GM18861 (cell line): ENCODE data around the gene VIT.
A peak's percentile ranks its signal among the peaks of the same experiment; 100 is the strongest.

Source experiments
- ATAC-seq: cut with Tn5 transposase; IDR thresholded peaks from one replicate; pipeline ENCODE4 v1.9.1; 2021; ENCODE audit not compliant: unreplicated experiment

VIT gene

DNA sequence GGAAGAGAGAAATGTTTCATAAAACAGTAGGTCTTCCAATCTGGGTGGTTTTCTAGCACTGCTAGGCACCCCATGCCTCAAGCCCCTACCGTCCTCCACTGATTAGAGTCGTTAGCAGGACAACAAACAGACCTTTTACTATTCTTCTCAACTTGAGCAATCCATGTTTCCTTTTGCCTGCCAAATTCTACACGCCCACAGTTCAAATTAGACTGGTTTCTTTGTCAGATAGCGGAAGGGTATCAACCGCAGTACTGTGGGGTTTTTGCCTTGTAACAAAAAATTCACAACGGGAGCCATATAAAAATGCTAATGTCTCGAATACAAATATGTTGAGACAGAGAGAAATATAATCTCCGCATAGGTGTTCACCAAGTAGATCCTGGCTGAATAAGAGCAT is 59.9 kb downstream of the VIT start:
- ATAC-seq: no peak

DNA sequence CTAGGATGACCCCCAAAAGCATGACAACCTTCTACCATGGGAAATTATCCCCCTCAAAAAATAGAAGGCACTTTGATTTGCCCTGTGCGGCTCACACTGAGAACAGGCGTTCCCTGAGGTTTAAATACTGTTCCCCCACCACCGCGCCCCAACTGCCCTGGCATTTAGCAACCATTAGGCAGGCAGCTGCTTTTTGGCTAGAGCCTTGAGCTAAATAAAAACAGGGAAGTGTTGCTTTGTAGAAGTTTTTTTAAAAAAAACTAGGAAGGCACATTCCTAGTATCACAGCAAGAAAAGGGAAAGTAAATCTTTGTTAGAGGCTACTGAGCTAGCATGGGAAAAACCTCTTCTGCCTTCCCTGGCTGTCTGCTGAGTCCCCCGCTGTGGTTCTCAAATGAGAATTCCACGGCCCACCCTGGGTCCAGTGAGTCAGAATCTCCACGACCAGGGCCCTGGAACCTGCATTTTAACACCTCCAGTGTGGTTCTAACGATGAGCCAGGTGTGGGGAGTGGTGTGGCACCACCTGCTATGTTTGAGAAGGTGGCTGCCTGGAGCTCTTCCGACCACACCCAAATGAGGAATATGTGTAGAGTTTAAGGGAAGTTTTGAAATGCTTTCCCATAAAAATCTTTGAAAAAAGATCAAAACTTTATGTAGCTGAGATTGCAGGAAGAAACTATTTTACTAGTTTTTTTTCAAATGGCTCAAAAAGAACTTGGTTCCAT is 66.4 kb downstream of the VIT start:
- ATAC-seq: no peak

DNA sequence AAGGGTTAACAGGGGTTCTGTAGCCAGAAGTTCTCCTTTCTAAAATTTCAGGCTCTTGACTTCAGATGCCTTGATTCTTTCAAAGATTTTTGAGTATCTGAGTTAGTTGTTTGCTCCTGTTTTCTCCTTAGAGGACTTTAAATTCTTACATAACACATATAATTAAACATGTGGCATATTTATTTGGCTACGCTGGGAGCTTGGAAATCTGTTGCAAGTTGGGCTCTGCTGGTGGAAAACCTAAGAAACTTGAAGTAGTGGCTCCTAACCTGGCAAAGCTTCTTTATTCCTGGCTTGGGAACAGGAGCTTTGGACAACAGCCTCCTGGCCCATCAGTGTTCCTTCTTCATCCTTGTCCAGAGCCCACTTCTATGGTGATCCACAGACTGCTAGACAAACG is 72.6 kb downstream of the VIT start:
- ATAC-seq: no peak

DNA sequence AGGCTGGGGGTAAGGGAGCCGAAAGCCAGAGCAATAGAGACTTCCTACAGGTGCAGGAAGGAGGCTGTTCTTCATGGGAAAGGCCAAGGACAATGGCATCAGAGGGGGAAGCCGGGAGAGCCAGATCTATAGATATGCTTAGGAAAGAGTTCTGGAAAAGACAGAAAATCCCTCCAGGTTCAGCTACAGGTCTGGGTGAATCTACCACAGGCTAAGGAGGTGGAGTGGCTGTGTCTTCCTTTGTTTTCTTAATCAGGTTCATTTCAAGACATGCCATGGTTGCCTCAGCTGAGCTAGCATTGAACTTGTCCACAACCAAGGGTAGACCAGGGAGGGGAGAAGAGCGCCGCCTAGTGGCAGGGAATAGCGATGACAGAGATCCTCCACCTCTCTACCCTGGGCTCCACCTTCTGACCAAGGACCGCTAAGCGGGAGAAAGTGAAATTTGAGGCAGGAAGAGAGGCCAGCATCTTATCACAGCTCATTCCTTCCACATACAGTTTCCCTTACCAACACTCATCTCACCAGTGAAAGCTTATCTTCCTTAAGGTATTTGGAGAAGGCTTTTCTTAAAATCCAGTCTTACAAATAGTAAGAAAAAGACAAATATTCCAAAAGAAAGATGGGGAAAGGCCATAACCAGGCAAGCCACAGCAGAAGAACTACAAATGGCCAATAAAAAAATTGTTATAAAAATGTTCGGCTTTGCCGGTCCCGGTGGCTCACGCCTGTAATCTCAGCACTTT is 74.2 kb downstream of the VIT start:
- ATAC-seq: peak; percentile 57

DNA sequence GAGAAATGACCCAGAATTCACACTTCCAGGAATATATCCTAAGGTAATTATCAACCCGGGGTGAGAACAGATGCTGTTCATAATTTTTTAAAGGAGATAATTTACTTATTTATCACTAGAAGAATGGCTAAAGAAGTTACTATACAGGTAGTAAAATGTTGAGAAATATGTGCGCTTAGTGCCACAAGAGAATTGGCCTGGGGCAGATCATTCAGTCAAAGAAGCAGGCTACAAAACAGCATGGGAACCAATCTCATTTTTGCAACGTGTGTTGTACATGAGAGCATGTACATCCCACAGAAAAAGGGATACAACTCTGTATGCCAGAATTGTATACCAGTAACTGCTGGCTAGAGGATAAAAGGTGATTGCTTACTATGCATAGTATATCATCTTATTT is 75.2 kb downstream of the VIT start:
- no peak for ATAC-seq

DNA sequence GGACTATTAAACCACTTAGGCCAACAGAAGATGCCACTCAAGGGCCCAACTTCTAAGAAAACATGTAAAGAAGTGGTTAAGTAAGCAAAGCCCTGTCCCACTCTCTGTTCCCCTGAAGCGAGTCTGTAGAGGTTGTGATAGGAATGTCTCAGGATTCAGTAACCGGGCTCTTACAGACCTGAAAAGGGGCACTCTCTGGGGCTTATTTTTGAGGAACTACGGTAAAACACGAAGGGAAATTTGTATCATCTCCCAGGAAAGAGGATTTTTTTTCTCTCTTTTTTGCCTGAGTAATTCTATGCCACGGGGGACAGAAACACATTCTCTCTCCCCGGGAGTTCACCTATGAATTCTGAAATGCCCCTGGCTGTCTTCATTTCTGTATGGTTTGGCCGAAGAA is 77.4 kb downstream of the VIT start:
- ATAC-seq: no peak

DNA sequence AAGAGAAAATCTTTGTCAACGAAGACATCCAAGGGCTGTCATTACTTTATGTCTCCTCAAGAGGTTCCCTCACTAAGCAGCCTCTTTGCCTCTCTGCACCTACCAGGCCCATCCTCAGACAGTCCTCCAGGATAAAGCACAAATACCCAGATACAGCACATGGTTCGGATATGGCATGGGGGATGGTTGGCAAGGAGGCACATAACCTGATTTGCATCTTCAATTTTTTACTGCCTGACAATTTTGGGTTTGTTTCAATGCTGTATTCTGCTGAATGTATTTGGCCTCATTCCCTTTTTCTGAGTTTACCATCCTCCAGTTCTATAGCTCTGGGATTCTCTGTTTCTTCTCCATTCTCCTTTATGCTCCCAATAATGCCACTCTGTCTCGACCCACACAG is 78.8 kb downstream of the VIT start:
- ATAC-seq: no peak

DNA sequence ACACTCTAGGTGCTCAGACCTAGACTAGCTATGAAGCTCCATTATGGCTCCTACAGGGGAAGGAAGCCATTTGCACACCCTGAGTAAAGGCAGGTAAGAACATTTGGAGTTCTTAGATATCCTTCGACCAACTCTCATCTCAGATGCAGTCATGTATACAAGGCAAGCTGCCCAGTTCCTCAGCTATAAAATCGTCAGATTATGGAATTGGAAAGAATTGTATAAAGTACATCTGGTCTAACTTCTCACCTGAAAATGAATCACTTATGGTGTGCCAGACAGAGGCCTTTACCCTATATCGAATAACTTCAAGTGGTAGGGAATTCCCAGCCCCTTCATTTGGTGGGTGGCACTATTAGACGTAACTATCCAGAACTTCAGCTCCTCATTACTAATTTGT is 79.3 kb downstream of the VIT start:
- ATAC-seq: no peak

DNA sequence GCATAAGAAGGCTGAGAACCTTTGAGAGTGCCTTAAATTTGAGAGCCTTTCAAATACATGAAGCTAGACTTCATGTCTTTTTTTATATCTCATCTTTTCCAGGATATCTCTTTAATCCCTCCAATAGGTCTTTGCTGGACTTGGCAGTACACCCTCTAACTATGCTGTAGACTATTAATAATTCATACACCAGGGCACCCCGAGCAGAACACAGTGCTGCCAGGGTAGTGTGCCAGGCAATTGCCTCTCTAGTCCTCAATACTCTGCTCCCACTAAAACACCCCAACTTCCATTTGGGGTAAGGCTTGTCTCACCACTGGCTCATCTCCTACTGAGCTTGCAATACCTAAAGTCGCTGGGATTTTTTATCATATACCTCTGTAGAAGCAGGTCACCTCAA is 80.8 kb downstream of the VIT start:
- no peak for ATAC-seq

DNA sequence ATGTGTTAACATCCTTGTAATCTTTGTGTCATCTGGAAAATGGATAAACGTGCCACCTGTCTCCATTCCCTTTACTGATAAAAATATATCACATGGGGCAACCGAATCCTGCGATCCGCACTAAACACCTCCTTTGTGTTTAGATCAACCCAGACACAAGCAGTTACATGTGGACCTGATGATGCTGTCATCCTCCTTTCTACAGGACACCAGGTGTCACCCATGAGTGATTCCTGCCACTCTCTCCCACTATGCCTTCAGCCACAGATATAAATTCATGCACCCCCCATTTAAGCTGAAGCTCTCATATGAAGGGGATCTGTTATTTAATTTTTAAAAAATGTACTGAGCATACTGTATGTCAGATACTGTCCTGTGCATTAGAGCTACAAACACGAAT is 81.3 kb downstream of the VIT start:
- no peak for ATAC-seq

DNA sequence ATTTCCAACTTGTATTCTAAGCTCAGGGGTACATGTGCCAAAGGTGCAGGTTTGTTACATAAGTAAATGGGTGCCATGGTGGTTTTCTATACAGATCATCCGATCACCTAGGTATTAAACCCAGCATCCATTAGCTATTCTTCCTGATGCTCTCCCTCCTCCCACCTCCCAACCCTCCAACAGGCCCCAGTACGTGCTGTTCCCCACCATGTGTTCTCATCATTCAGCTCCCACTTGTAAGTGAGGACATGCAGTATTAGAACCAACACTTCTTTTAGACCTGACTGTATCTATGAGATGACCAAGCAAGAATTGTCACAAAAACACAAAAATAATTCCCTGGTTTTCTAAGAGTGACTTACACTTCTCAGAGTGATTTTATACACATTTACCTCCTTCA is 83.0 kb downstream of the VIT start:
- ATAC-seq: no peak

DNA sequence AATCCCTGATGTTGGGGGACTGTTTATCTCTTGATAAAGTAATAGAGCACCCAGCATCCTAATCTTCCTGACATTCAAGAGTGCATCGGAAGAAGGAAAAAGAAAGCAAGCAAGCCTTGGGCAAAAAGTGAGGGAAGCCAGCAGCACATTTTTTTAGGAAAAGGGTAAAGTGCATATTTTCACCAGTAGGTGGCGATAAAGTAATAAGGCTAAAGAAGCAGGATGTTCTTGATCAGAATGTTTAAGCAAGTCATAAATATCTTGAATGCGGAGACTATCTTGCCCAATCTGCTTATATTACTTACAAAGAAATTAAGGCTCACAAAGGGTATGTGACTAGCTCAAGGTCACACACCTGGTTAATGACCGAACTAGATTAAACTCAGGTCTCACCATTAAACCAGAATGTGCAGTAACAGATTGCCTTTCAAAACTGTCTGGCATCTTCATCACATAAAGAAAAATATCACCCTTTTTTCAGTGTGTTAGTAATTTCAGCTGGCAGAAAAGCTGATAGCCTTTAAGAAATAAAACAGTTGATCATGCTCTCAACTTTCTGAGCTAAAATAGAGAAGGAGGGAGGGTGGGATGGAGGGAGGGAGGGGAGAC is 83.8 kb downstream of the VIT start:
- peak; percentile 54 for ATAC-seq

DNA sequence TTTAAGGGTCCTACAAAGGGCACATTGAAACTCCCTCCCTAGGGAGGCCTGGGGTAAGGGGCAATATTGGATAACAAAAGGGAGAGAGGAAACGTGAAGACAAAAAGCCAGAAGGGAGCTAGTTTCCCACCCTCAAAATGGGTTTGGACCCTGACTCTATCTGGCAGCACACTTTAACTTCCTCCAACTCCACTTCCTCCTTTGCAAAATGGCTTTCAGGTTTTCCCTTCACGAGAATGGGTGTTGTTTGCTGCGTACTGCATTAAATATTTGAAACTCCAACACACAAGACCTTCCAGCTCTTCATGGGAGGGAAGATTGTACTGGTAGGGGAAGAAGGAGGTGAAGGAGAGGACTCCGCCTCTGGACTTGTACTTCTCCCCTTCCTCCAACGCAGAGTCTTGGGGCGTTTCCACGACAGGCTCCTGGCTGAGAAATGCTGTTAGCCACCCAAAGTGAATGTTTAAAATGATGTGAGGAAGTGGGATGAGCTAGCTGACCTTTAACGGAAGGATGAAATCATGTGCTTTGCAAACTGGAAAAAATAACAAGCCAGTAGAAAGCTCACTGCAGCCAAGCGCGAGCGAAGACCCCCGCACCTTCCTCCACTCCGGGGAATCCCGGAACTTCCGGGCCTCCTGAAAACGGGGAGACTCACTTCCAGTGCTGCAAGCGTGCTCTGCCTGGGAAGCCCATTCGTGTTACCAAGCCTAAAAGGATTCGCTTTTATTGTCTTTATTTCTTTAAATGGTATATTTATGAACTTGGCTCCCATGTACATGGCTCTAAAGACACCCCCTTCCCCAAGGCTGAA is 85.6 kb downstream of the VIT start:
- ATAC-seq: no peak

DNA sequence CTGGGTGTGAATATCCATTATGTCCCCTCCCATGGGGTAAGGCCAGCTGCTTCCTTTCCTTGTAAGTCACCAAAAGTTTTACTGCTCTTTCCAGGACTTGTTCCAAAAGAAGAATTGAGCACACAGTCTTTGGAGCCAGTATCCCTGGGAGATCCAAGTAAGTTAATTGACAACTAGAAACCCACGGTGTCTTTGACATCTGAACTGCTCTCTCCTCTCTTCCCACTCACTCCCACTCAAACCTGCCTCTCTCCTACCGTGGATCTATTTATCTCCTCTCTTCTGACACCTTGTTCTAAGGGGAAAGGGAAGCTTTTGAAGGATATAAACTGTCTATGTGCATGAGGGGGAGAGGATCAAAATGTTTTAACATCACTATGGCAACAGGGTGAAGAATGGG is 86.7 kb downstream of the VIT start:
- no peak for ATAC-seq

DNA sequence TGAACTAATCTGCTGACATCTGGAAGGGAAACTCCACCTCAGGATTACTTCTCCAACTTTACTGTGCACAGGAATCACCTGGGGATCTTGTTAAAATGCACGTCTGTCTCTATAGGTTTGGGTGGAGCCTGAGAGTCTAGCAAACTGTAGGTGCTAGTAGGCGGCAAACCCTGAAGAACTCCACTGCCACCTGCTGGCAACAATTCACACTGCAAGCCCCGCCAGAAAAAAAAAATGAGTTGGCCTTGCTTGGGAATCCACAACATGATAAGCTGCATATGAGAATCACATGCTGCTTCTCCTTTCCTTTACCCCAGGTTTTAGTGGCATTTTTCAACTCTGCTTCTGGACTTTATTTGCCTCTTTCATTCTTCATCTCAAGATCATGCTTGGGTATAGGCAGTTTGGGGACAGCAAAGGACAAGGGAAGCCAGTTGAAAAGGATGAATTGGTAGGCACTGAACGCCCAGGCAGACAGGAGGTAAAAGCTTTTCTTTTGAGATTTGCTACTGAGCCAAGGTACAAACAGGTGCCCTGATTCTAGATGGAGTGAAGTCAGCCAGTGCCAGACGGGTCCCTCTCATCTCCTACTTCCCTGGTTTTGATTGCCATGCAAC is 88.8 kb downstream of the VIT start:
- ATAC-seq: peak; percentile 61

DNA sequence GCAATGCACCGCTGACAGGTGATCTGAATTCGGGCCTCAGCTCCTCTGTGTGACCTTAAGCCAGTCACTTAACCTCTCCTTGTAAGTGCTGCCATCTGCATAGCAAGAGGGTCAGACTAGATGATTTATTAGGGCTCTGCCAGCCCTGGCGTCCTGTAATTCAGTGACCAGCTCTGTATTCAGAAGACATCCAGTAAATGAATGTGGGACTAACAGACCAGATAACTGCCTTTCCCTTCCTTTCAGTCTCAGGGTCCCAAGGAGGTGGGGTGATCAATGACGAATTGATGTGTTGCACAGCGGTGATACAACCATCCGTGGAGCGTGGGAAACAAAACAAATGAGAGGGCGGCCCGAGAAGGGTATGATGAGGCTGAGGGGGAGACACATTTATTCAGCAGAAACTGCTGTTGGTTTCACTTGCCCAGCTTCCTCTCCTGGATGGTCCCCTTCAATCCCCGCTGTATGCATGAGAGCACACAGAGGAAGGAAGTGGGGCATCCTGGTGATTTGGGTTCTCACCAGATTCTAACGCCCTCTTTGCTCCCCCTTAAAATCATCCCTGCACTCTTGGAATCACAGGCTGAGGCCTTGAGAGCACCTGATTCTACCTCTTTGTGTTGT is 92.8 kb downstream of the VIT start:
- ATAC-seq: no peak

DNA sequence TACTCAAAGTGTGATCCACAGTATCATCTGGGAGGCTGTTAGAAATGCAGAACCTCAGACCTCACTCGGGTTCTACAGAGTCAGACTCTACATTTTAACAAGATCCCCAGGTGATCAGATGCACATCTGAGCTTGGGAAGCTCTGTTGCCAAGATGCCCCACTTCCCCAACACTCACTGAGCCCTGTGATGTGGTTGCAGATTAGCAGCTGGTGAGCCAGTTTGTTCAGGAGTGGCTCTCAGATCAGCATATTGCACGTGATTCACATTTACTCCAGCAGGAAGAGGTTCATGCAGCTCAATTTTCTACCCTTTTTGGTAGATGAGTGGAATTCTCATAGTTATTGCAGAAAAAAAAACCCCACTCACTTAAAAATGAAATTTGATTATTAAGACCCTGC is 96.4 kb downstream of the VIT start:
- ATAC-seq: no peak

DNA sequence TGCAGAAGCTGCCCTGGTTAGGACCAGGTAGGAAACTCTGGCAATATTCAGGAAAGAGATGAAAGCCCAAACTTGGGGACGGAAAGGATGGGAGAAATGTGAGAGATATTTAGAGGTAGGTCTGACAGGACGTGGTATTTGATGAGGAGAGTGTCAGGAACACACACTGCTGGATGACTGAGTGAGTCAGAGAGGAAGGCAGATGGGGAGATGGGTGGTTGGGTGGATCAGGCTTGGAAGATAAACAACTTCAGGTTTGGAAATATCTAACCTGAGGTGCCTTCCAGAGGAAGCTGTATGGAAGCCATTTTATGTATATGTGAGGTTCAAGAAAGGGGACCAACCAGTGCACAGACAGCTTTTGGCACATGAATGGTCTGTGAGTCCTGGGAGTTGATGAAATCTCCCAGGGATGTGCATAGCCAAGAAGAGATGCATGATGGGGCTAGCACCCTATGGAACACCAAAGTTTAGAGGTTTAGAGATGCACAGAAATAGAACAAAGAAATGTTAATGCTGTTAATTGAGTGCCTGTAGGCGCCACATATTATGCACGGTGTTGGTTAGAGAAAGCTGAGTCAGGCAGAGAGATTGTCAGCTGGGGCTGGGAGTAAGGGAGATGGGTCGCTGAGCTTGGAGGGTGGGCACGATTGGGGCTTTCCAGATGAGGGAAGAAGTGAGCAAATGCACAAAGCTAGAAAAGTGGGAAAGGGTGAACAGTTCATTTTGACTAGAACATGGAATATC is 101.0 kb downstream of the VIT start:
- ATAC-seq: no peak

DNA sequence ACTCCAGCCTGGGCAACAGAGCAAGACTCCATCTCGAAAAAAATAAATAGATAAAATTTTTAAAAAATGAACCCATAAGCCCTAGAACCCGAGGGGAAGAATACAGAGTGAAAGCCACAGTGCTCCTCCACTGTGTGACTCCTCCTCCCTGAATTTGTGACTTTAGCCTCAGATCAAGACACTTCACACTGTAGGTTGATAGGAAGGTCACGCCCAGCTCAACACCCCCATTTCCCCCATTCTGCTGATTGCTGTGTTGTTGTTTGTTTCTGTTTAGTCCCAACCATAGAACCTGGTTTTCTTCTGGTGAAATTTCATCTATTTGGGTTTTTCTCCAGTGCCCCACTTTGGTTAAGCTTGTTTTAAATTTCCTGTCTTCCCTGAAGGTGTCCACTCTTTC is 102.2 kb downstream of the VIT start:
- ATAC-seq: no peak

DNA sequence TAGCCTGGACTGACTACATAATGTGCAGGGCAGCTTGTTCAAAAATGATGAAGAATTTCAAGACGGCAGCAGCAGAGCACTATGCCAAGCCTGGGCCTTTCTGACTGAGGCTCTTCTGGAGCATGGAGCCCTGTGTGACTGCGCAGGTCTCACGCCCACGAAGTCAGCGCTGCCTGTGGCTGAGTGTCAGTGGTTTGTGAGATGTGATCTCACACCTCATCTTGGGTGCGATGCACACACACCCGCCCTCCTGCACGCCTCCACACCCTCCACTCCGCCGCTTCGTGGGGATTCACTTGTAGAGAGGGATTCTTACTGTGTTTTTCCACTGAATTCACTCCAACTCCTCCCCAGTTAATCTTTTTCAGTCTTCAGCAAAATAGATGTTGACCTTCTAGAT is 103.9 kb downstream of the VIT start:
- ATAC-seq: no peak
